Aorta (tissue), 5 donors: ENCODE results near the gene DDX21. TPM values are rescaled to one million over a fixed set of nuclear protein-coding genes. Genes with fewer than 3 reads are reported as not detected.
"Not testable (repeated sequence)": the region's sequence is repeated elsewhere in the genome, so short reads cannot be mapped to it uniquely, and the experiment has no call there.

Experiments used
- ATAC-seq: fragments of 200-7000 bp; cut with Tn5 transposase; one replicate; pipeline ENCODE4 v1.9.1; 2022; ENCODE audit warnings: moderate library complexity; ENCODE audit not compliant: low FRiP score
- DNase-seq, 2 donors: peaks; one replicate each; pipeline ENCODE4 v3.0.0-alpha.2; 2020
- H3K27ac ChIP-seq, 2 donors: one replicate each; pipeline ENCODE4 v1.5.1; 2013; ENCODE audit warnings: low read length in 2 of 2, mild to moderate bottlenecking in 2 of 2, moderate library complexity in 2 of 2, control low read depth in 1 of 2, inconsistent platforms in 1 of 2, low read depth in 1 of 2
- H3K27me3 ChIP-seq, 2 donors: one replicate each; pipeline ENCODE4 v1.6.1; 2013; ENCODE audit warnings: control low read depth in 1 of 2, low read length in 1 of 2, mild to moderate bottlenecking in 1 of 2, moderate library complexity in 1 of 2; ENCODE audit not compliant: insufficient read depth in 2 of 2, control insufficient read depth in 1 of 2
- H3K36me3 ChIP-seq, 2 donors: one replicate each; pipeline ENCODE4 v1.6.1; 2013; ENCODE audit warnings: control low read depth in 1 of 2, low read length in 1 of 2, mild to moderate bottlenecking in 1 of 2; ENCODE audit not compliant: insufficient read depth in 2 of 2, control insufficient read depth in 1 of 2
- H3K4me1 ChIP-seq, 2 donors: one replicate each; pipeline ENCODE4 v1.6.1; 2013; ENCODE audit warnings: low read length in 2 of 2, control low read depth in 1 of 2, mild to moderate bottlenecking in 1 of 2, moderate library complexity in 1 of 2; ENCODE audit not compliant: insufficient read depth in 2 of 2, control insufficient read depth in 1 of 2
- H3K4me3 ChIP-seq, 2 donors: one replicate each; pipeline ENCODE4 v1.5.1; 2013; ENCODE audit warnings: low read length in 2 of 2, control low read depth in 1 of 2, mild to moderate bottlenecking in 1 of 2
- H3K9me3 ChIP-seq: one replicate; pipeline ENCODE4 v1.6.1; 2013; ENCODE audit warnings: mild to moderate bottlenecking, low read length; ENCODE audit not compliant: control insufficient read depth
- WGBS, 2 donors: extraction: QIAGEN DNeasy Blood & Tissue Kit; methylation state at CpG; one replicate each; pipeline ENCODE4 v1.1.7; 2013; 5-methylcytosine and 5-hydroxymethylcytosine counted together
- intact Hi-C, 2 donors: fragments of 100-400 bp; cut with DNase I; formaldehyde crosslinking; loops; one replicate each; pipeline versions ENCODE4 v1.14.2 to v1.15.0; 2022
- polyA plus RNA-seq, 2 donors: library from polyadenylated mRNA; stranded (reverse); fragments of 200-250 nt; gene quantifications; one replicate each; pipeline ENCODE4 v1.2.3, GENCODE V29; 2013
- total RNA-seq, 2 donors: library from RNA; stranded (reverse); fragmentation: NEBNext Ultra II Directional; extraction: Animal tissue kit (Norgen Biotek cat#: 25700); gene quantifications; one replicate each; pipeline ENCODE4 v1.2.1, GENCODE V29; 2021
- donor health status: healthy with polysubstance abuse.
- donor health status: Bipolar disorder and iron deficiency.
- donor health status: DM: no; HTN: no; CAD: no.
- donor health status: DM: no; HTN: no; CAD: no.
- donor health status: DM: yes; HTN: yes; CAD: no.

Gene DDX21
- total and polyA plus RNA-seq, 4 donors: 13.7 to 52.4 (median 28.5) TPM

GRCh38 chr10:68975936-68976473, 20.0 kb downstream of the DDX21 start:
- WGBS, 2 donors: 93 to 98% methylated on average over 5 of the region's 5 CpGs
- intact Hi-C loops, H3K27ac ChIP-seq, H3K4me1 ChIP-seq, H3K4me3 ChIP-seq, DNase-seq, H3K27me3 ChIP-seq, ATAC-seq, H3K9me3 ChIP-seq: not testable (repeated sequence)
- H3K36me3 ChIP-seq: peaks cover 10 to 17% of the 10 kb centered on the region in 2 donors

DNA sequence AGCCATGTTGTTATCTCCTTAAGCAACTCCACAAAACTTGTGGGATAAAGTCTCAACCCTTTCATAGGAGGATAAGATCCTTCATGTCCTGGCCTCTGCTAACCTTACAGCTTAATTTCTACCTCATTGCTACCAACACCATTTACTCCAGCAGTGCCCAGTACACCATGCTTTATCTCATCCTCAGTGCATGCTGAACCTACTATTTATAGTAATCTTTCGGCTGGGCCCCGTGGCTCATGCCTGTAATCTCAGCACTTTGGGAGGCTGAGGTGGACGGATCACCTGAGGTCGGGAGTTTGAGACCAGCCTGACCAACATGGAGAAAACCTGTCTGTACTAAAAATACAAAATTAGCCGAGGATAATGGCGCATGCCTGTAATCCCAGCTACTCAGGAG, 23.8 kb downstream of the DDX21 start:
- intact Hi-C loops, H3K4me1 ChIP-seq, H3K4me3 ChIP-seq, H3K36me3 ChIP-seq, DNase-seq, H3K27me3 ChIP-seq, H3K9me3 ChIP-seq, ATAC-seq, H3K27ac ChIP-seq: not testable (repeated sequence)
- WGBS, 2 donors: 67% methylated on average over 6 of the region's 6 CpGs

DNA sequence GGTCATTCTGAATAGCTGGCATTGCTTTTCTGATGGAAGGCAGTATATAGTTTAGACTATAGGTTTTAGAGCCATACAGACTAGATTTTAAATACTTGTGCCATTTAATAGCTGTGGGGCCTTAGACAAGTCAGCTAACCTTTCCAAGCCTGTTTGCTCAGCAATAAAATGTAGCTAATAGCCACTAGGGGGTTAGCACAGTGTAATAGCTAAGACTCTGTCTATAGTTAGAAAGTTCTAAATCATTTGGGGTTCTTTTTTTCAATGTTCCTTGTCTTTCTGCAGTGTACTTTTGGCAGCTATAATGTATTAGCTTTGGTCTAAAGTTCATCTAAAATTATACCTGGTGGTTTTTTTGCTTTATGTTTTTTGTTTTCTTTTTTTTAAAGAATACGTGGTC, 25.1 kb downstream of the DDX21 start:
- Histone ChIP-seq H3K4me3 (no peak overlapping the region), H3K4me1 (no peaks in the 10 kb centered on the region), H3K27ac (no peak overlapping the region), H3K9me3 (no peaks in the 10 kb centered on the region), H3K36me3 (peaks cover 3 to 8% of the 10 kb centered on the region in 2 donors), H3K27me3 (no peaks in the 10 kb centered on the region)
- WGBS, 2 donors: 73 to 76% methylated on average over 1 of the region's 1 CpG
- ATAC-seq (no peak), DNase-seq (no peak)
- intact Hi-C loops: no loop called here

- DNase-seq (no peak), ATAC-seq (no peak)
- intact Hi-C loops: no loop called here
- no peaks in the 10 kb centered on the region for H3K27me3 ChIP-seq
- no peak overlapping the region for H3K27ac ChIP-seq
- no peak overlapping the region for H3K4me3 ChIP-seq
- H3K9me3 ChIP-seq: no peaks in the 10 kb centered on the region
- H3K36me3 ChIP-seq: peaks cover 3 to 7% of the 10 kb centered on the region in 2 donors
- H3K4me1 ChIP-seq: no peaks in the 10 kb centered on the region
- WGBS, 2 donors: 92 to 93% methylated on average over 11 of the region's 11 CpGs
Measured at GRCh38 chr10:68982389-68982788, 26.4 kb downstream of the DDX21 start.

DNA sequence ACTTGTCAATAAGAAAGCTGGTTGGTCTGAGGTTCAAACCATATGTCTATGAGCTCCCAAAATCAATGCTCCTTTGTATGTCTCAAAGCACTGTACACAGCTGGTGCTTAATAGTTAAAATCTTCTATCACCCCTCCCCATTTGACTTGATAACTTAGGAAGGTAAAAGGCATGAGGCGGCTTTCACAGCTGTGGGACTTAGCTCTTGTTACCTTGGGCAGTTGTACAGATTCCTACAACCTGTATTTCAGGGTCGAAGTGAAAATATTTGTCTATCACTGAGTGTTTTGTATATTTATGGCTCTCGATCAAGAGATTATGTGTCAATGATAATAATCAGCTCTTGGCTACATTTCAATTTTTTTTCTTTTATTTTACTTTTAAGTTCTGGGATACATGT, 31.6 kb downstream of the DDX21 start:
- intact Hi-C loops: loop anchor here in 1 of 2 donors (2.0 kb wide), 2 partner anchors 31 to 105 kb away; partner anchors contain the start of gene DDX21
- no peak overlapping the region for H3K4me3 ChIP-seq
- ATAC-seq: no peak

GRCh38 chr10:68988530-68989316, 32.8 kb downstream of the DDX21 start, which contains the start of gene KIFBP:
Gene KIFBP, plus strand, starts transcription at chr10:68988803. Its CDS starts 30 bp downstream, at chr10:68988833.
- Histone ChIP-seq H3K36me3 (no peaks in the 10 kb centered on the region), H3K4me1 (no peaks in the 10 kb centered on the region), H3K9me3 (no peaks in the 10 kb centered on the region), H3K27ac (peak within 1 kb of the TSS; percentile 18 to 85), H3K27me3 (no peaks in the 10 kb centered on the region), H3K4me3 (peak within 1 kb of the TSS; percentile 91 to 96)
- ATAC-seq (peak; percentile 97), DNase-seq (peak; percentile 95 to 96)
- intact Hi-C loops: loop anchor here in 1 of 2 donors (2.0 kb wide), 2 partner anchors 32 to 104 kb away; partner anchors contain the start of gene DDX21
- WGBS, 2 donors: 0% methylated on average over 59 to 62 of the region's 62 CpGs

More for the DNA sequence above, 31.6 kb downstream of the DDX21 start:
- H3K36me3 ChIP-seq: no peaks in the 10 kb centered on the region
- no peak overlapping the region for H3K27ac ChIP-seq
- WGBS, 2 donors: 75% methylated on average over 3 of the region's 3 CpGs
- no peak for DNase-seq
- H3K27me3 ChIP-seq: no peaks in the 10 kb centered on the region
- no peaks in the 10 kb centered on the region for H3K4me1 ChIP-seq
- no peaks in the 10 kb centered on the region for H3K9me3 ChIP-seq

- Histone ChIP-seq H3K4me1 (no peaks in the 10 kb centered on the region), H3K27me3 (no peaks in the 10 kb centered on the region), H3K9me3 (no peaks in the 10 kb centered on the region), H3K27ac (peak overlapping the region in 1 of 2 donors; percentile 85), H3K36me3 (no peaks in the 10 kb centered on the region), H3K4me3 (peak overlapping the region; percentile 91 to 96)
- DNase-seq (no peak), ATAC-seq (peak; percentile 43)
- intact Hi-C loops: loop anchor here in 1 of 2 donors (2.0 kb wide), 2 partner anchors 33 to 103 kb away; partner anchors contain the start of gene DDX21
- WGBS, 2 donors: 10 to 12% methylated on average over 22 of the region's 22 CpGs
Measured at GRCh38 chr10:68989317-68989990, 33.5 kb downstream of the DDX21 start.

DNA sequence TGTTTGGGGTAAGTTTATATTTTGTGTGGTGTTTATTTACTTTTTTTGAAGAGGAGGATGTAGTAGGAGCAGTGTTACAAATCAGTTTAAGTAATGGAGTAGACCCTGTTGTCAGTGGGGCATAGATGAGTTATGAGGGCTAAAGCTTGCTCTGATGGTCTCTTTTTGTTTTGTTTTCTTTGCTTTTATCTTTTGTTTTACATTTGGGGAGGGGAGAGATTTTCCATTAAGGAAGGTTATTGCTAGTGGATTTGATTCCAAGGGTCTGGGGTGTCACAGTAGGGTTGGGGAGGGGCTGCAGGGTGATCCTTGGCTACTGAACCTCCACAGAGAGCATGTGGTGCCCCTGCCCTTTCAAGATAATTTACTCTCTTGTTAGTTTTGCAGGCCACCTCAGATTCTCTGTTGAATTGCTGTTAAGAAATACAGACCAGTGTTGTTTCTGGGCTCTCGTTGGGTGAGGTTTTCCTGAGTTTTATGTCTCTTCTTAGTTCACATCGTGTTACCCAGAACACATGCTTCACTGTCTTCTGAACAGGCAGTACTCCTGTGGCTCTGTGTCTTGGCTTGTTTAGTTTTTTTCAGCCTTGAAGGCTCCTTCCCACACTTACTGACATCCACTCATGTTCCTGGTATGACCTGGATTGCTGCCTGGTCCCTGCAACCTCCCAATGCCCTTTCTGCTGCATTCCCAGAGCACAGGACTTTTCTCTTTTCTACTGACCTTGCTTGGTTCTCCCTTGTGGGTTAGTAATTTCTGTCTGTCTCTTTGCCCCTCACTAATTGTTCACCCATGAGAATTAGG, 36.9 kb downstream of the DDX21 start:
- no peaks in the 10 kb centered on the region for H3K4me1 ChIP-seq
- intact Hi-C loops: no loop called here
- no peaks in the 10 kb centered on the region for H3K27me3 ChIP-seq
- peak; percentile 23 for ATAC-seq
- DNase-seq: peak; percentile 71 to 84
- peak overlapping the region in 1 of 2 donors; percentile 83 for H3K27ac ChIP-seq
- WGBS, 2 donors: 0 to 9% methylated on average over 2 of the region's 2 CpGs
- H3K9me3 ChIP-seq: no peaks in the 10 kb centered on the region
- no peak overlapping the region for H3K4me3 ChIP-seq
- no peaks in the 10 kb centered on the region for H3K36me3 ChIP-seq
